ENCODE results near the gene SP1. TPM values are rescaled to one million over a fixed set of nuclear protein-coding genes. Genes with fewer than 3 reads are reported as not detected.
"Not testable (repeated sequence)": the region's sequence is repeated elsewhere in the genome, so short reads cannot be mapped to it uniquely, and the experiment has no call there.

Gene SP1
- total and polyA plus RNA-seq, 9 donors, result 25.7 to 109 (median 85.9) TPM

- 10 to 13% (median 11%) methylated on average over 21 of the region's 21 CpGs for WGBS, 3 donors
- TF ChIP-seq POLR2A (IDR thresholded peaks at IDR 0.05), result no peak
- no peak for TF ChIP-seq CTCF (IDR thresholded peaks at IDR 0.05)
- TF ChIP-seq EP300 (IDR thresholded peaks at IDR 0.05), result no peak
- peak in 2 of 5 donors; percentile 21 to 38 for DNase-seq
- H3K27me3 ChIP-seq, result no peaks in the 10 kb centered on the region
- no peaks in the 10 kb centered on the region for H3K36me3 ChIP-seq
- H3K27ac ChIP-seq, result peak overlapping the region in 1 of 2 donors; percentile 98
- intact Hi-C loops (cut with DNase I), result loop anchor here in 1 of 4 donors (5.0 kb wide), 1 partner anchor 41 kb away; the partner anchor contains the start of gene AMHR2
- peak overlapping the region; percentile 77 for H3K4me3 ChIP-seq
- peaks cover 21% of the 10 kb centered on the region for H3K4me1 ChIP-seq (ENCODE audit: insufficient read depth)
- H3K9me3 ChIP-seq, result no peaks in the 10 kb centered on the region
Observed at GRCh38 chr12:53380794-53381730, 1.1 kb downstream of the SP1 start.

GRCh38 chr12:53381731-53382630, 2.0 kb downstream of the SP1 start:
- Histone ChIP-seq H3K9me3 (no peaks in the 10 kb centered on the region), H3K4me3 (peak overlapping the region; percentile 77), H3K27me3 (no peaks in the 10 kb centered on the region), H3K36me3 (no peaks in the 10 kb centered on the region), H3K4me1 (ENCODE audit: insufficient read depth) (peaks cover 22% of the 10 kb centered on the region), H3K27ac (no peak overlapping the region)
- intact Hi-C loops (cut with DNase I), result loop anchor here in 1 of 4 donors (5.0 kb wide), 1 partner anchor 40 kb away; the partner anchor contains the start of gene AMHR2
- WGBS, 3 donors, result 34 to 47% (median 41%) methylated on average over 8 to 9 of the region's 9 CpGs
- TF ChIP-seq CTCF (IDR thresholded peaks at IDR 0.05) (peak in 1 of 3 donors; percentile 36), EP300 (IDR thresholded peaks at IDR 0.05) (no peak)
- peak in 3 of 5 donors; percentile 26 to 47 (median 30) for DNase-seq

DNA sequence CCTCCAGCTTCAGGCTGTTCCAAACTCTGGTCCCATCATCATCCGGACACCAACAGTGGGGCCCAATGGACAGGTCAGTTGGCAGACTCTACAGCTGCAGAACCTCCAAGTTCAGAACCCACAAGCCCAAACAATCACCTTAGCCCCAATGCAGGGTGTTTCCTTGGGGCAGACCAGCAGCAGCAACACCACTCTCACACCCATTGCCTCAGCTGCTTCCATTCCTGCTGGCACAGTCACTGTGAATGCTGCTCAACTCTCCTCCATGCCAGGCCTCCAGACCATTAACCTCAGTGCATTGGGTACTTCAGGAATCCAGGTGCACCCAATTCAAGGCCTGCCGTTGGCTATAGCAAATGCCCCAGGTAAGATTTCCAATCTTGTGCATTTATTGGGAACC, 3.3 kb downstream of the SP1 start:
- Histone ChIP-seq H3K9me3 (no peaks in the 10 kb centered on the region), H3K4me3 (peak overlapping the region; percentile 30), H3K36me3 (no peaks in the 10 kb centered on the region), H3K27me3 (no peaks in the 10 kb centered on the region), H3K4me1 (ENCODE audit: insufficient read depth) (peaks cover 22% of the 10 kb centered on the region), H3K27ac (no peak overlapping the region)
- intact Hi-C loops (cut with DNase I), result loop anchor here in 1 of 4 donors (5.0 kb wide), 1 partner anchor 39 kb away; the partner anchor contains the start of gene AMHR2
- WGBS, 3 donors, result 56 to 74% (median 62%) methylated on average over 2 of the region's 2 CpGs
- no peak for TF ChIP-seq POLR2A (IDR thresholded peaks at IDR 0.05)
- TF ChIP-seq CTCF (IDR thresholded peaks at IDR 0.05), result no peak
- no peak for TF ChIP-seq EP300 (IDR thresholded peaks at IDR 0.05)
- DNase-seq, result peak in 1 of 5 donors; percentile 27

DNA sequence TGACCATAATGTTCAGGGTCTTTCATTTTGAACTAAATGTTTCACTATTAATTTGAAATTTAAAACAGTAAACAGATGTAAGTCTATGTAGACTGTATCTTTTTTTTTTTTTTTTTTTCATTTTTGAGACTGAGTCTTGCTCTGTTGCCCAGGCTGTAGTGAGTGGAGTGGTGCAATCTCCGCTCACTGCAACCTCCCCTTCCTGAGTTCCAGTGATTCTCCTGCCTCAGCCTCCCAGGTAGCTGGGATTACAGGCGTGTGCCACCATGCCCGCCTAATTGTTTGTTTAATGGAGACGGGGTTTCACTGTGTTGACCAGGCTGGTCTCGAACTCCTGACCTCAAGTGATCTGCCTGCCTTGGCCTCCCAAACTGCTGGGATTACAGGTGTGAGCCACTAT, 6.4 kb downstream of the SP1 start:
- intact Hi-C loops (cut with DNase I), result not testable (repeated sequence)
- DNase-seq, result peak in 1 of 5 donors; percentile 12

More for the DNA sequence above, 6.4 kb downstream of the SP1 start:
- not testable (repeated sequence) for H3K4me3 ChIP-seq, H3K36me3 ChIP-seq, H3K27me3 ChIP-seq, H3K27ac ChIP-seq, H3K9me3 ChIP-seq
- H3K4me1 ChIP-seq (ENCODE audit: insufficient read depth), result peaks cover 28% of the 10 kb centered on the region
- WGBS, 3 donors, result 91 to 94% (median 92%) methylated on average over 5 of the region's 5 CpGs
